Measurements from ENCODE around the gene TEF.

Gene TEF

GRCh38 chr22:41447435-41448188 lies 65.9 kb downstream of the TEF start:
- in situ Hi-C loops (cut with MboI; ENCODE audit: low sequenced_read_pairs): no loop called here

- in situ Hi-C loops (cut with MboI; ENCODE audit: low sequenced_read_pairs): no loop called here
Observed at GRCh38 chr22:41448189-41448808, 66.6 kb downstream of the TEF start.
